GM23338 (cell line): Measurements from ENCODE around the gene CSRNP3. TPM values are rescaled to one million over a fixed set of nuclear protein-coding genes. Genes with fewer than 3 reads are reported as not detected.
A peak's percentile ranks its signal among the peaks of the same experiment; 100 is the strongest.

Source experiments
- ATAC-seq: fragments of 200-7000 bp; cut with Tn5 transposase; 3 replicates; pipeline ENCODE4 v1.9.1; 2020
- DNase-seq: peaks from one replicate; pipeline ENCODE4 v3.0.0-alpha.2; 2015; ENCODE audit warnings: low spot score
- H2AFZ ChIP-seq: fragments of 200-600 bp; sonication (generic); 2 replicates; pipeline ENCODE4 v1.8.0; 2016; ENCODE audit warnings: antibody characterized with exemption, mild to moderate bottlenecking, moderate library complexity
- H3F3A ChIP-seq: fragments of 200-600 bp; sonication (generic); replicated peaks from 2 replicates; pipeline ENCODE4 v1.8.0; 2017; ENCODE audit warnings: antibody characterized with exemption, mixed run types, low read depth
- H3K27ac ChIP-seq: fragments of 200-600 bp; sonication (generic); 2 replicates; pipeline ENCODE4 v1.6.1; 2016; ENCODE audit warnings: low read depth
- H3K27me3 ChIP-seq: fragments of 200-600 bp; sonication (generic); 2 replicates; pipeline ENCODE4 v1.8.0; 2016; ENCODE audit warnings: mild to moderate bottlenecking, mixed run types, moderate library complexity; ENCODE audit not compliant: insufficient read depth
- H3K36me3 ChIP-seq: fragments of 200-600 bp; sonication (generic); 2 replicates; pipeline ENCODE4 v1.8.0; 2016; ENCODE audit warnings: mild to moderate bottlenecking; ENCODE audit not compliant: insufficient read depth
- H3K4me1 ChIP-seq: fragments of 200-600 bp; sonication (generic); 2 replicates; pipeline ENCODE4 v1.8.0; 2016; ENCODE audit warnings: mild to moderate bottlenecking, moderate library complexity; ENCODE audit not compliant: insufficient read depth
- H3K4me2 ChIP-seq: fragments of 200-600 bp; sonication (generic); 2 replicates; pipeline ENCODE4 v1.7.1; 2017; ENCODE audit warnings: mixed run types
- H3K4me3 ChIP-seq: fragments of 200-600 bp; sonication (generic); 2 replicates; pipeline ENCODE4 v1.6.1; 2016; ENCODE audit warnings: mixed run types
- H3K79me2 ChIP-seq: fragments of 200-600 bp; sonication (generic); replicated peaks from 2 replicates; pipeline ENCODE4 v1.8.0; 2017; ENCODE audit warnings: mild to moderate bottlenecking; ENCODE audit not compliant: insufficient read depth
- H3K9me2 ChIP-seq: fragments of 200-600 bp; sonication (generic); 2 replicates; pipeline ENCODE4 v1.8.0; 2017; ENCODE audit not compliant: insufficient read depth
- H4K20me1 ChIP-seq: fragments of 200-600 bp; sonication (generic); replicated peaks from 2 replicates; pipeline ENCODE4 v1.8.0; 2017; ENCODE audit warnings: mild to moderate bottlenecking; ENCODE audit not compliant: insufficient read depth
- H3K27ac Mint-ChIP-seq: 2 replicates; pipeline ENCODE4 v1.8.0; 2020; ENCODE audit warnings: inconsistent platforms, mild to moderate bottlenecking, moderate library complexity, mixed read lengths
- H3K27me3 Mint-ChIP-seq: 3 replicates; pipeline ENCODE4 v1.8.0; 2022; ENCODE audit warnings: low read depth, mild to moderate bottlenecking, moderate library complexity, mixed read lengths, inconsistent platforms; ENCODE audit not compliant: insufficient read depth, poor library complexity
- H3K36me3 Mint-ChIP-seq: 3 replicates; pipeline ENCODE4 v1.8.0; 2021; ENCODE audit warnings: low read depth, mild to moderate bottlenecking, inconsistent platforms, moderate library complexity, mixed read lengths
- H3K4me1 Mint-ChIP-seq: 3 replicates; pipeline ENCODE4 v1.8.0; 2020; ENCODE audit warnings: mild to moderate bottlenecking, inconsistent platforms, mixed read lengths
- H3K4me3 Mint-ChIP-seq: 3 replicates; pipeline ENCODE4 v1.8.0; 2021; ENCODE audit warnings: moderate library complexity, mild to moderate bottlenecking, inconsistent platforms, mixed read lengths
- H3K9me3 Mint-ChIP-seq: 3 replicates; pipeline ENCODE4 v1.8.0; 2020; ENCODE audit warnings: moderate library complexity, mild to moderate bottlenecking, inconsistent platforms, mixed read lengths
- CTCF ChIP-seq, 2 experiments: fragments of 200-600 bp in 1 of 2; sonication (generic) in 1 of 2; conservative IDR thresholded peaks; 2 replicates each; pipeline versions ENCODE4 v1.5.1 to v1.6.1; 2016 to 2017; ENCODE audit warnings: antibody characterized with exemption in 2 of 2, low read depth in 2 of 2, mild to moderate bottlenecking in 2 of 2, moderate library complexity in 1 of 2
- EZH2 ChIP-seq: fragments of 200-600 bp; sonication (generic); IDR thresholded peaks from one replicate; pipeline ENCODE4 v1.8.0; 2017; ENCODE audit warnings: antibody characterized with exemption, mild to moderate bottlenecking, low read depth; ENCODE audit not compliant: unreplicated experiment
- JUNB ChIP-seq: IDR thresholded peaks from one replicate; pipeline ENCODE4 v1.6.1; 2016; ENCODE audit warnings: antibody characterized with exemption; ENCODE audit not compliant: unreplicated experiment
- NANOG ChIP-seq: IDR thresholded peaks from 2 replicates; pipeline ENCODE4 v1.6.1; 2016; ENCODE audit warnings: antibody characterized with exemption, borderline replicate concordance
- STAT1 ChIP-seq: IDR thresholded peaks from one replicate; pipeline ENCODE4 v1.6.1; 2016; ENCODE audit warnings: antibody characterized with exemption; ENCODE audit not compliant: unreplicated experiment
- polyA plus RNA-seq: library from polyadenylated mRNA; unstranded; fragments of >200 nt; fragmentation: Nextera tagmentation; extraction: Ambion mirVana; gene quantifications from 2 replicates; pipeline ENCODE4 v1.2.1, GENCODE V29; 2016
- total RNA-seq: library from RNA; depleted of rRNA; stranded (reverse); fragments of >200 nt; shearing (Covaris generic); gene quantifications from 2 replicates; pipeline ENCODE4 v1.2.3, GENCODE V29; 2014
- TF ChIP-seq, protein P1 (sequence below): IDR thresholded peaks from one replicate; pipeline ENCODE4 v1.6.1; 2018; ENCODE audit warnings: antibody characterized with exemption; ENCODE audit not compliant: unreplicated experiment
- TF ChIP-seq, protein P2 (sequence below): IDR thresholded peaks from 2 replicates; pipeline ENCODE4 v1.6.1; 2016; ENCODE audit warnings: antibody characterized with exemption

The CSRNP3 gene
- total and polyA plus RNA-seq, 2 experiments from 2014 or later: 3.8 to 6.8 TPM

DNA sequence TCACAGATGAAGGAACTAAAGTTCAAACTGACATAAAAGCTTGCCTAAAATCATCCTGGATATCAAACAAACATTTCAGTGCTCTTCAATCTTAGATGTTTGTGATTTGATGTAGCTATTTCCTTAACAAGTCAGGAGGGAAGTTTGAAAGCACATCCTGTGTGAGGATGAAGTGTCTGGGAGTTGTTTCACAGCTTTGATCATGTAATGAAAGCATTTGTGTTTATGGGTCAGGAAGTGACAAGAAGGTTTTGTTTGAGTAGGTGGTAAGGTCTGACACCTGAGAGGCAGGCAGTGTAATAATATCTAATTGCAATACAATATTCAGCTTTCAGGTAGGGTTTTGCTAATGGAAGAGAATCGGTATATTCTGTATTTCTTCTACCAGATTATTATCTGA is 26.0 kb upstream of the CSRNP3 start:
- no peaks in the 10 kb centered on the region for H3K27me3 Mint-ChIP-seq
- H2AFZ ChIP-seq: peak overlapping the region; percentile 14; the same call in 1 of the 2 replicates

More for the DNA sequence above, 26.0 kb upstream of the CSRNP3 start:
- Histone ChIP-seq H3K27ac (no peak overlapping the region), H3K79me2 (no peaks in the 10 kb centered on the region), H3K4me3 (no peak overlapping the region), H3K27me3 (no peaks in the 10 kb centered on the region), H3K4me2 (no peak overlapping the region), H3F3A (no peaks in the 10 kb centered on the region), H3K36me3 (no peaks in the 10 kb centered on the region), H3K9me2 (0 out of 2 replicates have a peak, but pooled peaks cover 3% of the 10 kb centered on the region), H4K20me1 (no peaks in the 10 kb centered on the region), H3K4me1 (0 out of 2 replicates have a peak, but pooled peaks cover 4% of the 10 kb centered on the region)
- H3K27ac Mint-ChIP-seq: peak overlapping the region; percentile 5; the same call in 1 of the 2 replicates
- TF ChIP-seq EZH2 (no peak), CTCF (conservative IDR thresholded peaks at IDR 0.05; ENCODE audit: low read depth in 2 of 2) (no peak), JUNB (no peak), STAT1 (no peak), NANOG (no peak)
- TF ChIP-seq, protein P1, sequence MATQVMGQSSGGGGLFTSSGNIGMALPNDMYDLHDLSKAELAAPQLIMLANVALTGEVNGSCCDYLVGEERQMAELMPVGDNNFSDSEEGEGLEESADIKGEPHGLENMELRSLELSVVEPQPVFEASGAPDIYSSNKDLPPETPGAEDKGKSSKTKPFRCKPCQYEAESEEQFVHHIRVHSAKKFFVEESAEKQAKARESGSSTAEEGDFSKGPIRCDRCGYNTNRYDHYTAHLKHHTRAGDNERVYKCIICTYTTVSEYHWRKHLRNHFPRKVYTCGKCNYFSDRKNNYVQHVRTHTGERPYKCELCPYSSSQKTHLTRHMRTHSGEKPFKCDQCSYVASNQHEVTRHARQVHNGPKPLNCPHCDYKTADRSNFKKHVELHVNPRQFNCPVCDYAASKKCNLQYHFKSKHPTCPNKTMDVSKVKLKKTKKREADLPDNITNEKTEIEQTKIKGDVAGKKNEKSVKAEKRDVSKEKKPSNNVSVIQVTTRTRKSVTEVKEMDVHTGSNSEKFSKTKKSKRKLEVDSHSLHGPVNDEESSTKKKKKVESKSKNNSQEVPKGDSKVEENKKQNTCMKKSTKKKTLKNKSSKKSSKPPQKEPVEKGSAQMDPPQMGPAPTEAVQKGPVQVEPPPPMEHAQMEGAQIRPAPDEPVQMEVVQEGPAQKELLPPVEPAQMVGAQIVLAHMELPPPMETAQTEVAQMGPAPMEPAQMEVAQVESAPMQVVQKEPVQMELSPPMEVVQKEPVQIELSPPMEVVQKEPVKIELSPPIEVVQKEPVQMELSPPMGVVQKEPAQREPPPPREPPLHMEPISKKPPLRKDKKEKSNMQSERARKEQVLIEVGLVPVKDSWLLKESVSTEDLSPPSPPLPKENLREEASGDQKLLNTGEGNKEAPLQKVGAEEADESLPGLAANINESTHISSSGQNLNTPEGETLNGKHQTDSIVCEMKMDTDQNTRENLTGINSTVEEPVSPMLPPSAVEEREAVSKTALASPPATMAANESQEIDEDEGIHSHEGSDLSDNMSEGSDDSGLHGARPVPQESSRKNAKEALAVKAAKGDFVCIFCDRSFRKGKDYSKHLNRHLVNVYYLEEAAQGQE: no peak
- TF ChIP-seq, protein P2, sequence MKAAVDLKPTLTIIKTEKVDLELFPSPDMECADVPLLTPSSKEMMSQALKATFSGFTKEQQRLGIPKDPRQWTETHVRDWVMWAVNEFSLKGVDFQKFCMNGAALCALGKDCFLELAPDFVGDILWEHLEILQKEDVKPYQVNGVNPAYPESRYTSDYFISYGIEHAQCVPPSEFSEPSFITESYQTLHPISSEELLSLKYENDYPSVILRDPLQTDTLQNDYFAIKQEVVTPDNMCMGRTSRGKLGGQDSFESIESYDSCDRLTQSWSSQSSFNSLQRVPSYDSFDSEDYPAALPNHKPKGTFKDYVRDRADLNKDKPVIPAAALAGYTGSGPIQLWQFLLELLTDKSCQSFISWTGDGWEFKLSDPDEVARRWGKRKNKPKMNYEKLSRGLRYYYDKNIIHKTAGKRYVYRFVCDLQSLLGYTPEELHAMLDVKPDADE: no peak
- no peaks in the 10 kb centered on the region for H3K36me3 Mint-ChIP-seq
- H3K4me3 Mint-ChIP-seq: no peak overlapping the region
- ATAC-seq: no peak
- peaks cover 6% of the 10 kb centered on the region for H3K4me1 Mint-ChIP-seq
- H3K9me3 Mint-ChIP-seq: no peaks in the 10 kb centered on the region
- DNase-seq: no peak
